SIG-M5 treated with dmso at 0.1 percent for 504 hours (cell line): ENCODE measurements around the gene PTGDS.

Experiments
- DNase-seq: peaks from one replicate; lab custom pipeline; 2025; ENCODE audit not compliant: unreplicated experiment; lab: John Stamatoyannopoulos, UW

Gene PTGDS

DNA sequence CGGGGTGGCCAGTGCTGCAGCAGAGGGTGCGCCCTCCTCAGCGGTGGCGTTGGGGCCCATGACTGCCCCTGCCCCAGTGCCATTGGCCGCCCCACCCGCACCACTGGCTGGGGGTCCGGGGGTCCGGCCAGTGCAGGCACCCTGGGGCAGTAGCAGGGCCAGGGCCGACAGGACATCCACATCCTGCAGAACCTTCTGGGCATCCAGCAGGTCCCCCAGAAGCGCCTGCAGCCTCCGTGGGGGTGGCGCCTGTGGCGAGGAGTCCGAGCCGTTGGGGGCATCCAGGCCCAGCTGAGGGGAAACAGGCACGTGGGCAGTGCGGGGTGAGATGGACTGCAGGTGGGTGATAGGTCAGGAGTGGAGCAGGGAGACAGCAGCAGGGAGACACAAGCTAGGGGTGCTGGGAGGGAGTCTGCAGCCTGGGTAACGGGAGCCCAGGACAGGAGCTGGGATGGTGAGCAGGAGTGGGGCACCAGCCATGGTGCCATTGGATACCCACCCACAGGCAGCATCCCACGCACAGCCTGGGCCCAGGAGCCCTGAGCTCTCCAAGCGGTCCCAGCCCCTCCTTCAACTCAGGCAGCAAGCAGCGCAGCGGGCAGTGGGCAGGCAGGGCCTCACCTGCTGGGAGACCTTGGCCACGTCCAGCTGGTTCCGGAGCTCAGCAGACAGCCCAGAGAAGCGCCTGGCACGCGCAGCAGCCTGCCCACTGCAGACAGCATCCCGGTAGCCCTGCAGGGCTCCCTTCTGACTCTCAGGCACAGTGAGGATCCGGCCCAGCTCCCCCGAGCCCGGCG is 43.7 kb downstream of the PTGDS start:
- no peak for DNase-seq

DNA sequence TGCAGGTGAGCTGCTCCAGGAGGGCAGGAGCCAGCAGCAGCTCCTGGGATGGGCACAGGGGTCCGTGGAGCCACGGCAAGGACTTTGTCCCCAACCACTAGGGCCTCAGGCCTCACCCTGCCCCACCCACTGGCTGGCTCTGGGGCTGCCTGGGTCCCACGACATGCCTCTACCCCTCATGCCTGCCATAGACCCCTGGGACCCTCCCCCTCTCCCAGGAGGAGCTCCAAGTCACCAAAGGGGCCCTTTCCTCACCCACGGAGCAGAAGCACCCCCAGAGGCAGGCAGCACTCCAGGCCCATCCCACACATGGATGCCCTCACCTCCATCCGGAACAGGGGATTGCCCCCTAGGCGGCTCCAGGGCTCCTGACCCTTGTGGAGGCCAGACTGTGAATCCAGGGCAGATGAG is 44.3 kb downstream of the PTGDS start:
- no peak for DNase-seq

DNA sequence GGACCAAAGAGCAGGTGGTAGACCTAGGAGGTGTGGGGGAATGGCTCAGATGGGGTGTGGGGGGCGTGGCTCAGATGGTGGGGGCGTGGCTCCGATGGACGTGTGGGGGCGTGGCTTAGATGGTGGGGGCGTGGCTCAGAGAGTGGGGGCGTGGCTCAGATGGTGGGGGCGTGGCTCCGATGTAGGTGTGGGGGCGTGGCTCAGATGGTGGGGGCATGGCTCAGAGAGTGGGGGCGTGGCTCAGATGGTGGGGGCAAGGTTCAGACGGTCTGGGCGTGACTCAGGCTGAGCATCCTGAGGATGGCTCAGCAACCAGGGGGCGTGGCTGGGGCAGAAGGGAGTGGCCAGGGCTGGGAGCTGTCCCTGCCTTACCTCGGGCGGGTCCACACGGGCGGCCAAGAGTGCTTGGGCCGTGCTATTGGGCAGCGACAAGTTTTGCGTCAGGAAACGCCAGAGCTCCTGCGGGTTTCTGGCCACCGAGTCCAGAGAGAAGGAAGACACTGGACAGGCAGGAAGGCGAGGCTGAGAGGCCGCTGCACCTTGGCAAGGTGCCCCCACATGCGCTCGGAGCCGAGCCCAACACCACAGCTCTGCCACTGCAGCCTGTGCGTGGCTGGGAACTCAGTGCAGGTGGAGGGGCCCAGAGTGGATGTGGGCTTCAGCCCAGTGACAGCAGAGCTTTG is 44.8 kb downstream of the PTGDS start:
- DNase-seq, result peak; percentile 75

DNA sequence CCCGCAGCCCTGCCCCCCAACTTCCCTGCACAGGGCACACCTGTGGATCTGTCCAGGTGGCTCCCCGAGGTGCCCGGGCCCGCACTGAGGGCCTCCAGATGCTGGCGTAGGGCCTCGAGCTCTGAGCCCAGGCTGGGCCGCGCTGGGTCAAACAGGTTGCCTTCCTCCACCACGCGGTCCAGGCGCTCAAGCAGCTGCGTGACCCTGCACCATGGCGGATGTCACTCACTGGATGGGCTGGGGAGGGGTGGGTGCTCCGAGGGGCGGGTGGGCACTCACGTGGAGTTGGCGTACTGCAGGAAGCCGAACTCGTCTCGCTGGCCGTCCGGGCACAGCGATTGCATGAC is 45.3 kb downstream of the PTGDS start:
- DNase-seq, result no peak

DNA sequence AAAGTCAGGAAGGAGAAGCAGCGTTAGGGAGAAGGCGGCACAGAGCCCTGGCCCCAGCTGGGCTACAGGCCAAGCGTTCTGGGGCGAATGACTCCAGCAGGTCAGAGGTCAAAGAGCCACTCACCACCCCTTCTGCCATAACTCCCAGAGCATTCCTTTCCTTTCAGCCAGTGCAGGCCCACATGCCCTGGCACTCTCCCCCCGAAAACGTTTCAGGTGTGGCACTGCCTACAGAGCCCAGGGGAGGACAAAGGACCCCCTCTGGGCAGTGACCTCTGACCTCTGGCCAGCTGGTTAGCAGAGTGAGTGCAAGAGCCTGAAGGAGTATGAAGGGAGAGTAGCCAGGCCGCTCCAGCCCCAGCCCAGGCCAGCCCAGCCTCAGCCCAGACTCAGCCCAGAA is 45.9 kb downstream of the PTGDS start:
- no peak for DNase-seq

DNA sequence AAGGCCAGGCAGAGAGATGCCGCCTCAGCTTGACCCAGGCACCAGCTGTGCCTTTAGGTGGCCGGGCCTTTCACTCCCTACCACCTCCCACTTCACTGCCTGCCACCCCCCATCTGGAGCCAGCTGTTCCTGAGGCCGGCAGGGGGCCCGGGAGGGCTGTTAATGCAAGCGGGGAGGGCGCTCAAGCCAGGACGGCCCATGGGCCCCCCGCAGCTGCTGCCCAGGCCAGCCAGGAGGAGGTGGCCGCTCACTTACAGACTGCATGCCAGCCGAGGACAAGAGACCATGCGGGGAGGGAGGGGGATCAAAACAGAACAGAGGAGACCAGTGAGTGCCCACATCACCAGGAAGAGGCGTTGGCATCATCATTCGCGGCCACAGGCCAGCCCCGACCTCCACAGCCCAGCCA is 46.3 kb downstream of the PTGDS start:
- no peak for DNase-seq

DNA sequence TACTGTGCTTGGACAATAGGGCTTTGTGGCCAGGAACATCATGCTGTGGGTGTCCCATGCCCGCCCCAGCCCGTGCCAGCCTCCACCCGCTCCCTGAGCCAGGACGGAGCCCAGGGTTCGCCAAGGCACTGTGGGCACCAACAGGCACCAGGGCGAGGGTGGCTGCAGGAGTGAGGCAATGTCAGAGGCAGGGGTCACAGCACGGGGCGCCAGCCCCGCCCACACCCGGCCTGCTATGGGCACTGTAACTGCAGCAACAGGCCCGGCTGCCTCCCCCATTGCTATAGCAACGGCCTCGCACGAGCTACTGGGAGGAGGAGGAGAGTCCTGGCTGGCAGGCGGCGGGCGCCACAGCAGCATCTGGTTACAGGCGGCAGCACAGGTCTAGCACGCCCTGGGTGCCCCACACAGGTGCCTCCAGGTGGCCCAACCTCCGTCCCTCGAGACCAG is 48.2 kb downstream of the PTGDS start:
- DNase-seq, result peak; percentile 66

DNA sequence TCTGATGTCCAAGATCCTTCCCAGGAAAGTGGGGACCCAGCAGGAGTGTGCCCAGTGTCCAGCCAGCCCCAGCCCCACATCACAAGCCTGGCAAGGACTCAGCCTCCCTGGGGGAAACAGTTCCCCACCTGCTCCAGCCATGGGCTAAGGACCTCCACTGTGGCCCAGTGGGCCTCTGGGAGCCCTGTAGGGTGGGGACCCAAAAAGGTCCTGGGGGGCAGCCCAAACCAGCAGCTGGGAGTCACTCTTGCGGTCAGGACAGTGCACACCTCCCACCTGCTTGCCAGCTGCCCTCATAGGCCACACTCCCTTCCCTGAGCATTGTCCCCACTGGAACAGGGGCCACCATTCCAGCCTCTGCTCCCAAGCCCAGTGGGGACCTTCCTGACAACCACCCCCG is 49.1 kb downstream of the PTGDS start:
- DNase-seq, result no peak

DNA sequence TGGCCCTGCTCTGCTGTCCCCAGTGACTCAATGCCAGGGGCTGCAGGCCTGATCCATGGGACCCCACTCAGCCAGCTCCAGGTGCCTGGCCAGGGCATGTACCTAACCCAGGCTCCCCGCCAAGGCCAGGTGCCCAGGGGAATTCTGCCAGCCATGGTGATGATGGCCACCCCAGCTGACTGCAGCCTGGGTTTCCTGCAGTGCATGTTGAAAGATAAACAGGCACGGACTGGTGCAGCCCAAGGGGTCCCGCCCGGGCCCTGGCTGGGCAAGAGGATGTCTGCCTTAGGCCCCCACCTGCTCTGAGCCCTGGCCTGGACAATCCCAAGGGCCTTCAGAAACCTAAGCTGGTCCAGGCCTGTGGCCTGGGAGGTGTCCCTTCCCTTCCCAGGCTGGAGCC is 49.5 kb downstream of the PTGDS start:
- DNase-seq, result no peak

DNA sequence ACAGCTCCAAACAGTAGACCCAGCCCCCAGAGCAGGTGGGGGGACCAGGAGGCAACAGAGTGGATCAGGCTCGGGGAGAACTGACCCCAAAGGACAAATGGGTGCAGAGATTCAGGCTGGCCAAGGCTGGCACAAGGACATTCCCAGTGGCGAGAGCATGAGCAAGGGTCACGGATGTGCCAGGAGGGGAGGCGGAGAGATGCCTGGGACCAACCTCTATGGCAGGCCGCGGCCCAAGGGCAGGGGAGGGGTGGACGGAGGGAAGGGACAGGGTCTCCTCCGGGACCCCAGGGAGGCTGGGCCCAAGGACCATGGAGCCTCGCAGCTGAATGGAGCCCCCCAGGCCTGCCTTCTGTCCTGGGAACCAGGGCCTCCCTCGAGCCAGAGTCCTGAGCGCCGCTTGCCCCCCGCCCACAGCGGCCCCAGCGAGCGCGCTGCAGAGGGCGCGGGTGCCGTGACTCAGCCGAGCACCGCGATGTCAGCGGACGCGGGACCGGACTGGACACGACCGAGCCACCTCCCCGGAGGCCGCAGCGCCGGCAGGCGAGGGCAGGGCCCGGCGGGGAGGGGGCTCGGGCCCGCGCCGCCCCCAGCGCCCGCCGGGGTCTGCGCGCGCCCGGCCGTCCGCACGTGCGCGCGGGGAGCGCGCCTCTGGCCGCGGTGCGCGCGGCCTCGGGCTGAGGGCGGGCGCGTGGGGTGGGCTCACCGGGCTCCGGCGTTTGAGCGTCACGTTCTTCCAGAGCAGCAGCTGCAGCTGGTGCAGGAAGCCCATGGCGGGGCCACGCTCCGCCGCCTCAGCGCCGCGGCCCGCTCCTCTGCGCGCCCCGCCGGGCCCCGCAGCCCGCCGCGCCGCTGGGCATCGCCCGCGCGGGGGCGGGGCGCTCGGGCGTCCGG is 50.3 kb downstream of the PTGDS start, which contains the start of gene ABCA2:
ABCA2 (minus strand) TSS at position 869 of the 894 bp plus-strand sequence; CDS start at position 772, 97 bp downstream.
- DNase-seq, result no peak

DNA sequence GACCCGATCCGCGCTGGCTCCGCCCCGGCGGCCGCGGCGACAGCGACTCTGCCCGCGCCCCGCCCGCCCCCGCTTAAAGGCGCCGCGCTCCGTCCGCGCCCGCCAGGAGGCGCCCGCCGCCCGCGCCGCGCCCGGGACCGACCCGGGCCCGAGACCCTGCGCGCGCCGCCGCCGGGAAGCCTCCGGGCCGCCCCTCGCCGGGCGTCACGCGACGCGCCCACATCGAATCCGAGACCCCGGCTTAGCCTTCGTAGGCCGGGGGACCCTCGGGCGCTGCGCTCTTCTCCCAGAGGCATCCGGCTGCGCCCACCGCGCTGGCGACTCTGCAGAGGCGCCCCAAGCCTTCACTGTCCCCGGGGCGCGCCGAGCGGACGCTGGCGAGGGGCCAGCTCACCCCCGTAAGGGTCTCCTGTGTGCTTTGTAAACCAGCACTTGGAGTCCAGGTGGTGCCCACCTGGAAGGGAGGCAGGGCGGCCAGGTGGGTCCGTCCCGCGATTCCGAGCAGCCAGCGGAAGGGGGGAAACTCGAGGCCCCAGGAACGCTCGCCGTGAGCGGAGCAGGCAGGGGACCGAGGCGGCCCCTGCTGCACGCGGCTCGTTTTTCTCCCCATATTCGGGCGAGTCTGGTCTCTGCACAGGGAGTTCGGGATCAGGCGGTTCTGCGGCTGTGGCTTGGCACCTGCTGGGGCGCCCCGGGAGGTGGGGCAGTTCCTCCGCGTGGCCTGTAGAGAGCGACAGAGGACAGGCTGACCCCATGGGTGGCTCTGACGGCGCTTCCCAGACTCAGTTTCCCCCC is 51.2 kb downstream of the PTGDS start:
- peak; percentile 65 for DNase-seq

DNA sequence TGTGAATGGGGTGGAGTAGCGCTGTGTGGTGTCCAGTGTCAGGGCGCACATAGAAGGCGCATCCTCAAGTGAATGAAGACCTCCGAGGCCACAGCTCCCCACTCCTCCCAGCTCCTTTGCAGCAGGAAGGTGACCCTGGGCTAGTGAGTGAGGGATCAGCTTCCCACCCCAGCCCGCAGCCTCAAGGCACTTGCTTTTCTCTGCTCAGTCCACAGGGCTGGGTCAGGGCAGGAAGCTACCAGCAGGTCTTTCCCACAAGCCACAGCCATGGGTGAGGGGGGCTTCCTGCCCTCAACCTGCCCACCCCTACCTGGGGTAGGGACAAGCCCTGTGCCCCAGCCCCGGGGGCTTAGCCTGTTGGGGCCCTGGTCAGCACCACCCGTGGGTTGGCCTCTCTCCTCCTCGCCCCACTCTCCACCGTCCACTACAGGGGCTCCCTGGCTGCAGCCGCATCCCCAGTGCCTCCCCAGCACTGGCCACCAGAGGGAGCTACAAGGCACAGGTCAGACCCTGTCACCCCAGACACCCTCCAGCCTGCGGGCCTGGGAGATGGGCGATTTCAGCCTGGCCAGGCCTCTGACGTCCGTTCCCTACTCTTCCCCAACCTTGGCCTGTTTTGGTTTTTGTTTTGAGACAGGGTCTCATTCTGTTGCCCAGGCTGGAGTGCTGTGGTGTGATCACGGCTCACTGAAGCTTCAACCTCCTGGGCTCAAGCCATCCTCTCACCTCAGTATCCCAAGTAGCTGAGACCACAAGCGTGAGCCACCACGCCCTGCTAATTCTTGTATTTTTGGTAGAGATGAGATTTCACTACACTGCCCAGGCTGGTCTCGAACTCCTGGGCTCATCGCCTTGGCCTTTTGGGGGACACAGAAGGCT is 52.0 kb downstream of the PTGDS start:
- peak; percentile 48 for DNase-seq

DNA sequence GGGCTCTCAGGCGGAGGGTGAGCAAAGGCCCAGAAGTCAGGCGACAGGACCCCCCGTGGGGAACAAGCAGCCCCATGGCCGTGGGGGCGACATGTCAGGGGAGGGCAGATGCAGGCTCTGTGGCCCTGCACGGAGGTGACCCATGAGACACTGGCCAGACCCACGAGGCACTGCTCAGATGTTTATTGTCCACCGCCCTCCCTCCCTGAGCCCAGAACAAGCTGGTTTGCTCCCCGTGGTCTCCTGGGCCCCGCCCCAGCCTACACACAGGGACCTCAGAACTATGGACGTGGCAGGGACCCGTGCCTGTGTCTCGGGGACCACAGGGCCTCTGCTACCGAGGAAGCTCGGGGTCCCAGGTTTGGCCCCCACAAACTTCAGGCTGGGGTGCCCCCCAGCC is 52.7 kb downstream of the PTGDS start:
- no peak for DNase-seq

DNA sequence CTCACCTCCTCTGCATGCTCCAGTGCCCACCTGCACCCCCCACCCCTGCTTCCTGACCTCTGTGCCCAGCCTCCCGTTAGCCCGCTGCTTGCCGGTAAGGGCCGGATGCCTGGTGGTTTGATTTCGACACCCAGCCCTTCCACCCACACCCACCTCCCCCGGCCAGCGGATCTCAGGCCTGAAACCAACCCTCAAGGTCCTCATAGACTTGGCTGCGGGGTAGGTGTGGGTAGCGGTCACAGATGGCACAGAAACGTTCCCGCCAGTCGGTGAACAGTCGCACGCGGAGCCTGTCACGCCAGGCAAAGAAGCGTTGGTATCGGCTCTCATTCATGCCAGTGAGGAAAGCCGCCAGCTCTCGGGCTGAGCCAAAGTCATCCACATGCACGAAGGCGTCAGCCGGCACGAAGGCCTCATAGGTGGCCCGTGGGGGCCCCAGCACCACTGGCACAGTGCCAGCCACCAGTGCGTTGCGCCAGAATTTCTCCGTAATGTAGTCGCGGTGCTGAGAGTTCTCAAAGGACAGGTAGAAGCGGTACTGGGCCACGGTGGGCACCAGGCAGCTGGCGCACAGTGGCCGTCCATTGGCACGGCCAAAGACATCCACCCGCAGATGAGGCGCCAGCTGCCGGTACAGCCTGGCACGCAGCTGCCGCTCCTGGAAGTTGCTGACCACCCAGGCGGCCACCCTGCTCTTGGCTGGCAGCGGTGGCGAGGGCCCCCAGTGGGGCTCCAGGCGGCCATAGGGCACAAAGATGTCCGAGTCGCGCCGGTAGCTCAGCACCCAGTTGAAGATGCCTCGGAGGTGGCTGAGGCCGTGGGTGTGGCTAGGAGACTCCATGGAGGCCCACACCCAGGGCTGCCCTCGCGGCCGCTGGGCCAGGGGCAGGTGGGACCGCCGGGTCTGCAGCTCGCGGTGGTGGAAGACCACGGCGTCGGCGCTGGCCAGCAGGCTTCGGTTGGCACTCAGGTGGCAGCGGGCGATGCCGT is 53.5 kb downstream of the PTGDS start:
- peak; percentile 39 for DNase-seq
